Mucosa of rectum (tissue), 2 donors: ENCODE results near the gene HIGD2B.
"Not testable (repeated sequence)": the region's sequence is repeated elsewhere in the genome, so short reads cannot be mapped to it uniquely, and the experiment has no call there.

ENCODE experiments used
- H3K27ac ChIP-seq, 2 donors: one replicate each; pipeline ENCODE4 v1.7.0; 2013; ENCODE audit warnings: inconsistent platforms in 2 of 2, low read depth in 2 of 2, low read length in 2 of 2
- H3K27me3 ChIP-seq, 2 donors: one replicate each; pipeline ENCODE4 v1.7.0; 2013; ENCODE audit warnings: low read length in 2 of 2; ENCODE audit not compliant: control insufficient read depth in 2 of 2, insufficient read depth in 2 of 2
- H3K36me3 ChIP-seq, 2 donors: one replicate each; pipeline ENCODE4 v1.7.0; 2013; ENCODE audit warnings: low read length in 2 of 2; ENCODE audit not compliant: control insufficient read depth in 2 of 2, insufficient read depth in 2 of 2
- H3K4me1 ChIP-seq, 2 donors: one replicate each; pipeline ENCODE4 v1.7.0; 2013; ENCODE audit warnings: low read length in 2 of 2, mild to moderate bottlenecking in 1 of 2; ENCODE audit not compliant: control insufficient read depth in 2 of 2, insufficient read depth in 2 of 2
- H3K4me3 ChIP-seq, 2 donors: one replicate each; pipeline ENCODE4 v1.7.0; 2013; ENCODE audit warnings: low read length in 2 of 2
- H3K9ac ChIP-seq, 2 donors: one replicate each; pipeline ENCODE4 v1.7.0; 2013; ENCODE audit warnings: low read length in 2 of 2, low read depth in 1 of 2, mild to moderate bottlenecking in 1 of 2
- H3K9me3 ChIP-seq, 2 donors: one replicate each; pipeline ENCODE4 v1.7.0; 2013; ENCODE audit warnings: low read length in 2 of 2; ENCODE audit not compliant: control insufficient read depth in 2 of 2
- donor health status: healthy.
- donor health status: Normal muscosa, but diverticular disease.

HIGD2B gene

GRCh38 chr15:72724028-72724427 is 38.0 kb upstream of the HIGD2B start:
- Histone ChIP-seq H3K36me3 (peaks cover 7 to 8% of the 10 kb centered on the region in 2 donors), H3K27me3 (no peaks in the 10 kb centered on the region), H3K9ac (no peak overlapping the region), H3K27ac (no peak overlapping the region), H3K4me1 (no peaks in the 10 kb centered on the region), H3K4me3 (no peak overlapping the region), H3K9me3 (no peaks in the 10 kb centered on the region)

DNA sequence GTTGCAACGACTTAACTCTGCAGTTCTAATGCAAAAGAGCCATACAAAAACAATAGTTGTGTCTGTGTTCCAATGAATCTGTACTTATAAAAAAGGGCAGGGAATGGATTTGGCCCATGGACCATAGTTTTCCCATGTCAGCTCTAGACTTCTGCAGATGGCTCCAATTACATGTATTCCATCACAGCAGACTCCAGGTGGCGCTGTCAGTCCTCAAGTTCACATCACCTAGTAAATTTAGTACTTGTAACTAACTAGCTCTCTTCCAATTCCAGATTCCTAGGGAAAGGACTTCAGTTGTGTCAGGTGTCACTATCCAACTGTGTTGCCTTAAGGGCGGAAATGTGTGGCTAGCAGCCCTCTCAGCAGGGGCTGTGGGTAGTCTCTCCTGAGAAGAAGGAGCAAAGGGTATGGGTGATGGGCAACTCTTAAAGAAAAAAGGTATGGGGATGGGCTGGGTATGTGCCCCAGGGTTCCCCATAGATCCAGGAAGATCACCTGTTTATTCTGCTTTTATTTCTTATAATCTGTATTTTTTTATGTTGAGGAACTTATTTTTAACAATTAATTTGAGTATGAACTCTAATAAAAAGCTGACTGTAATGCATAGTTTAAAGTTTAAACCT is 36.2 kb upstream of the HIGD2B start:
- Histone ChIP-seq H3K4me3 (no peak overlapping the region), H3K27me3 (no peaks in the 10 kb centered on the region), H3K27ac (no peak overlapping the region), H3K9me3 (no peaks in the 10 kb centered on the region), H3K9ac (no peak overlapping the region), H3K36me3 (peaks cover 4 to 9% of the 10 kb centered on the region in 2 donors), H3K4me1 (no peaks in the 10 kb centered on the region)

DNA sequence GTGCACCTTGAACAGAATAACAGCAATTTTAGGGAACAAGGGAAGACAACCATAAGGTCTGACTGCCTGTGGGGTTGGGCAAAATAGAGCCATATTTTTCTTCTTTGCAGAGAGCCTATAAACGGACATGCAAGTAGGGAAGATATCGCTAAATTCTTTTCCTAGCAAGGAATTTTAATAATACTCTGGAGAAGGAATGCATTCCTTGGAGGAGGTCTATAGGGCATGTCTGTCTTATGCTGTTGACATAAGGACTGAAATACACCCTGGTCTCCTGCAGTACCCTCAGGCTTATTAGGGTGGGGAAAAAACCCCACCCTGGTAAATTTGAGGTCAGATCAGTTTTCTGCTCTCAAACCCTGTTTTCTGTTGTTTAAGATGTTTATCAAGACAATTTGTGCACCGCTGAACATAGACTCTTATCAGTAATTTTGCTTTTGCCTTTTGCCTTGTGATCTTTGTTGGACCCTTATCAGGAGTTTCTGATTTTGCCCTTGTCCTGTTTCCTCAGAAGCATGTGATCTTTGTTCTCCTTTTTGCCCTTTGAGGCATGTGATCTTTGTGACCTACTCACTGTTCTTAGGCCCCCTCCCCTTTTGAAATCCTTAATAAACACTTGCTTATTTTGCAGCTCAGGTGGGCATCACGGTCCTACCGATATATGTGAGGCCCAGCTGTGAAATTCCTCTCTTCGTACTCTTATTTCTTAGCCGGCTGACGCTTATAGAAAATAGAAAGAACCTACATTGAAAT is 22.7 kb upstream of the HIGD2B start:
- not testable (repeated sequence) for H3K27ac ChIP-seq, H3K4me3 ChIP-seq, H3K9ac ChIP-seq, H3K4me1 ChIP-seq, H3K9me3 ChIP-seq, H3K27me3 ChIP-seq
- H3K36me3 ChIP-seq = peaks cover 3 to 13% of the 10 kb centered on the region in 2 donors

DNA sequence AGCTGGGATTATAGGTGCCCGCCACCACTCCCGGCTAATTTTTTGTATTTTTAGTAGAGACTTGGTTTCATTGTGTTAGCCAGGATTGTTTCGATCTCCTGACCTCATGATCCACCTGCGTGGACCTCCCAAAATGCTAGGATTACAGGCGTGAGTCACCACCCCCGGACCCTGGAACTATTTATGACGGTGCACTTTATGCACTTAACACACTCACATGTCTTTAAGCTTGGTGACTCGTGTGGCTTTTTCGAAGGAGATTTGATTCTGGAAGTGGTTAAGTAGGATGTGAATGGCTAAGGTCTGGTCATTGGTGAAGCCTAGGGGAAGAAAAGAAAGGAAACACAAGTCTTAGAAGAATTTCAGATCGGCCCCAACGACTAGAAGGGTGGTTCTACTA is 20.3 kb upstream of the HIGD2B start:
- Histone ChIP-seq H3K4me1 (no peaks in the 10 kb centered on the region), H3K9me3 (no peaks in the 10 kb centered on the region), H3K9ac (no peak overlapping the region), H3K4me3 (no peak overlapping the region), H3K27me3 (no peaks in the 10 kb centered on the region), H3K27ac (no peak overlapping the region), H3K36me3 (no peaks in the 10 kb centered on the region)

DNA sequence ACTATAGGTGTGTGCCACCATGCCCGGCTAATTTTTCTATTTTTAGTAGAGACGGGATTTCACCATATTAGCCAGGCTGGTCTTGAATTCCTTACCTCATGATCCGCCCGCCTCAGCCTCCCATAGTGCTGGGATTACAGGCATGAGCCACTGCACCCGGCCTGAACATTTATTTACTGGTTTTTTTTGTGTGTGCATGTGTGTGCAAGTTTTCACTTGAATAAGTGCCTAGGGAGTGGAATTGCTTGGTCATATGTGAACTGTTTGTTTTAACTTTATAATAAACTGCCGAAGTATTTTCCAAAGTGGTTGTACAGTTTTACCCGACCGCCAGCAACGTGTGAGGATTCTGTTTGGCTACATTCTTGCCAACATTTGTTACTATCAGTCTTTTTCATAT is 14.1 kb upstream of the HIGD2B start:
- H3K9ac ChIP-seq = no peak overlapping the region
- H3K27ac ChIP-seq = no peak overlapping the region
- no peaks in the 10 kb centered on the region for H3K4me1 ChIP-seq
- no peaks in the 10 kb centered on the region for H3K27me3 ChIP-seq
- no peaks in the 10 kb centered on the region for H3K36me3 ChIP-seq
- no peak overlapping the region for H3K4me3 ChIP-seq
- no peaks in the 10 kb centered on the region for H3K9me3 ChIP-seq

GRCh38 chr15:72698938-72699337 is 13.0 kb upstream of the HIGD2B start:
- no peak overlapping the region for H3K27ac ChIP-seq
- H3K4me1 ChIP-seq = no peaks in the 10 kb centered on the region
- no peaks in the 10 kb centered on the region for H3K9me3 ChIP-seq
- no peak overlapping the region for H3K4me3 ChIP-seq
- H3K9ac ChIP-seq = no peak overlapping the region
- no peaks in the 10 kb centered on the region for H3K36me3 ChIP-seq
- H3K27me3 ChIP-seq = no peaks in the 10 kb centered on the region

DNA sequence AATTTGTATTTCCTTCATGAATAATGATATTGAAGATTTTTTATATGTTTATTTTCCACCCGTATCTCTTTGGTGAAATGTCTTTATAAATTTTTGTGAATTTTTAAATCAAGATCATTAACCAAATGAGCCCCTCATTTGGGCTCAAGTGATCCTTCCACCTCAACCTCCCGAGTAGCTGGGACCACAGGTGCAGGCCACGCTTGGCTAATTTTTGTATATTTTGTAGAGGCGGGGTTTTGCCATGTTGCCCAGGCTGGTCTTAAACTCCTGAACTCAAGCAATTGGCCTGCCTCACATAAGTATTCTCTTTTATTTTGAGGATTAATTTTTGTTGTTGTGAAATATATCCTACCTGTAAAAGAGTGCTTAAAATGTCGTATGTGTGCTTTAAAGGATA is 5.0 kb upstream of the HIGD2B start:
- Histone ChIP-seq H3K9me3 (no peaks in the 10 kb centered on the region), H3K27me3 (no peaks in the 10 kb centered on the region), H3K9ac (no peak overlapping the region), H3K4me3 (no peak overlapping the region), H3K27ac (no peak overlapping the region), H3K4me1 (peaks cover 0 to 3% of the 10 kb centered on the region in 2 donors), H3K36me3 (no peaks in the 10 kb centered on the region)

GRCh38 chr15:72688697-72689096 is 2.7 kb upstream of the HIGD2B start:
- no peak overlapping the region for H3K4me3 ChIP-seq
- no peak overlapping the region for H3K9ac ChIP-seq
- H3K4me1 ChIP-seq = peaks cover 8% of the 10 kb centered on the region in 2 donors
- no peaks in the 10 kb centered on the region for H3K27me3 ChIP-seq
- H3K9me3 ChIP-seq = no peaks in the 10 kb centered on the region
- H3K36me3 ChIP-seq = no peaks in the 10 kb centered on the region
- H3K27ac ChIP-seq = no peak overlapping the region

DNA sequence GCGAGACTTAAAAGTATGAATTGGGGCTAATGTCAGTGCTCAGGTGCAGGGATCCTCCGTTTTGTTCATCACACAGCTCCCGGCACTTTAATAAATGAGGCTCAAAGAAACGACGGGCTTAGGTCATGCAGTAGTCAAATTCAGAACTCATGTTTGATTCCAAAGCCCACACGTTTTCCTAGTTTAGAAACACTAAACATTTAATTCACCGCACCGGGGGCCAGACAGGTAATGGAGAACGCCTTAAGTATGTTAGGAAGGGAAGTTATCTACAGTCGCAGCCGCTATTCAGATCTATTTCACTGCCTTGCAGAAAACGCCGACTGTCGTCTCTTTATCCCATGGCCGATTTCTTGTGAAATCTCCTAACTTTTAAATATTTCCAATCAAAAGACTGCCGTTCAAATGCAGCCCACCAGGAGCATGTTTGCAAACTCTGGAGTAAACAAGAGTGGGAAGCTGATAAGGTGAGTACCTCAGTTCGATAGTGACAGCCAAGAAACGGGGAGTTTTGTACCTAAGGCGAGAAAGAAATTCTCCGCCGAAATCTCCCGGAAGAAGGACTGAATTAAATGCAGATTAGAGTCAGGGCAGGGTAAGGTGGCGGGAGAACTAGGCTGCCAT is 569 bp downstream of the HIGD2B start:
- Histone ChIP-seq H3K4me1 (peaks cover 8% of the 10 kb centered on the region in 2 donors), H3K9ac (peak overlapping the region; percentile 86 to 96), H3K9me3 (no peaks in the 10 kb centered on the region), H3K36me3 (no peaks in the 10 kb centered on the region), H3K27ac (peak overlapping the region; percentile 91 to 96), H3K4me3 (peak overlapping the region; percentile 99 to 100), H3K27me3 (no peaks in the 10 kb centered on the region)

GRCh38 chr15:72682772-72683171 is 3.2 kb downstream of the HIGD2B start:
- Histone ChIP-seq H3K4me1 (peaks cover 8% of the 10 kb centered on the region in 2 donors), H3K9ac (no peak overlapping the region), H3K27me3 (peaks cover 4 to 10% of the 10 kb centered on the region in 2 donors), H3K27ac (no peak overlapping the region), H3K4me3 (no peak overlapping the region), H3K36me3 (no peaks in the 10 kb centered on the region), H3K9me3 (no peaks in the 10 kb centered on the region)
